Measurements from ENCODE around the gene STXBP6. TPM values are rescaled to one million over a fixed set of nuclear protein-coding genes. Genes with fewer than 3 reads are reported as not detected.

The STXBP6 gene
- polyA plus RNA-seq, 1 donor (not counting 4 experiments of a cell fraction or from before 2014, with no cell fraction given), result 1.4 TPM

GRCh38 chr14:24801024-24801423, 248.9 kb downstream of the STXBP6 start:
- no peaks in the 10 kb centered on the region for H3K27me3 ChIP-seq (ENCODE audit: control insufficient read depth, extremely low read depth, insufficient read depth, low read length)
- TF ChIP-seq CTCF (optimal IDR thresholded peaks at IDR 0.05 in 1 of 3, IDR thresholded peaks at IDR 0.05 in 1 of 3, conservative IDR thresholded peaks at IDR 0.05 in 1 of 3; ENCODE audit: extremely low read depth in 1 of 3, insufficient read depth in 2 of 3, low read length in 3 of 3), result no peak
- TF ChIP-seq EZH2 (IDR thresholded peaks at IDR 0.05; ENCODE audit: low read length), result no peak
- dilution Hi-C loops (cut with MboI; ENCODE audit: extremely low pct_ligation_motif_present, low sequenced_read_pairs), result no loop called here
- H4K20me1 ChIP-seq (ENCODE audit: control insufficient read depth, extremely low read depth, insufficient read depth, low read length), result no peaks in the 10 kb centered on the region
- H3K36me3 ChIP-seq (ENCODE audit: control insufficient read depth in 2 of 2, extremely low read depth in 1 of 2, insufficient read depth in 2 of 2, low read length in 2 of 2), result no peaks in the 10 kb centered on the region
- H3K27ac ChIP-seq (ENCODE audit: control insufficient read depth, insufficient read depth, low read length), result no peak overlapping the region
- no peak overlapping the region for H3K4me2 ChIP-seq (ENCODE audit: control insufficient read depth, extremely low read depth, insufficient read depth, low read depth, low read length)
- no peak overlapping the region for H3K9ac ChIP-seq (ENCODE audit: control insufficient read depth, extremely low read depth, insufficient read depth, low read length)
- H3K9me1 ChIP-seq (ENCODE audit: control insufficient read depth, extremely low read depth, insufficient read depth, low read length), result no peaks in the 10 kb centered on the region
- H3K4me3 ChIP-seq (ENCODE audit: control insufficient read depth in 2 of 3, extremely low read depth in 1 of 3, insufficient read depth in 2 of 3, low read depth in 1 of 3, low read length in 3 of 3), result no peak overlapping the region
- H2AFZ ChIP-seq (ENCODE audit: control insufficient read depth, low read length), result no peak overlapping the region
- no peaks in the 10 kb centered on the region for H3K4me1 ChIP-seq (ENCODE audit: control insufficient read depth, extremely low read depth, insufficient read depth, low read length)
- no peaks in the 10 kb centered on the region for H3K79me2 ChIP-seq (ENCODE audit: control insufficient read depth, insufficient read depth, low read length)
- no peaks in the 10 kb centered on the region for H3K9me3 ChIP-seq (ENCODE audit: control insufficient read depth, low read depth, low read length)
- FAIRE-seq, result no peak
- no peak for DNase-seq (ENCODE audit: low read depth, low spot score)

GRCh38 chr14:24798911-24799462, 251.0 kb downstream of the STXBP6 start:
- no peaks in the 10 kb centered on the region for H3K36me3 ChIP-seq (ENCODE audit: control insufficient read depth in 2 of 2, extremely low read depth in 1 of 2, insufficient read depth in 2 of 2, low read length in 2 of 2)
- no peaks in the 10 kb centered on the region for H3K4me1 ChIP-seq (ENCODE audit: control insufficient read depth, extremely low read depth, insufficient read depth, low read length)
- no peak for FAIRE-seq
- H3K9ac ChIP-seq (ENCODE audit: control insufficient read depth, extremely low read depth, insufficient read depth, low read length), result no peak overlapping the region
- dilution Hi-C loops (cut with MboI; ENCODE audit: extremely low pct_ligation_motif_present, low sequenced_read_pairs), result no loop called here
- H4K20me1 ChIP-seq (ENCODE audit: control insufficient read depth, extremely low read depth, insufficient read depth, low read length), result no peaks in the 10 kb centered on the region
- H3K27ac ChIP-seq (ENCODE audit: control insufficient read depth, insufficient read depth, low read length), result no peak overlapping the region
- H3K9me3 ChIP-seq (ENCODE audit: control insufficient read depth, low read depth, low read length), result no peaks in the 10 kb centered on the region
- no peak overlapping the region for H3K4me2 ChIP-seq (ENCODE audit: control insufficient read depth, extremely low read depth, insufficient read depth, low read depth, low read length)
- H3K27me3 ChIP-seq (ENCODE audit: control insufficient read depth, extremely low read depth, insufficient read depth, low read length), result no peaks in the 10 kb centered on the region
- no peaks in the 10 kb centered on the region for H3K79me2 ChIP-seq (ENCODE audit: control insufficient read depth, insufficient read depth, low read length)
- H3K4me3 ChIP-seq (ENCODE audit: control insufficient read depth in 2 of 3, extremely low read depth in 1 of 3, insufficient read depth in 2 of 3, low read depth in 1 of 3, low read length in 3 of 3), result no peak overlapping the region
- TF ChIP-seq EZH2 (IDR thresholded peaks at IDR 0.05; ENCODE audit: low read length) (no peak), CTCF (optimal IDR thresholded peaks at IDR 0.05 in 1 of 3, IDR thresholded peaks at IDR 0.05 in 1 of 3, conservative IDR thresholded peaks at IDR 0.05 in 1 of 3; ENCODE audit: extremely low read depth in 1 of 3, insufficient read depth in 2 of 3, low read length in 3 of 3) (no peak)
- no peak for DNase-seq (ENCODE audit: low read depth, low spot score)
- H3K9me1 ChIP-seq (ENCODE audit: control insufficient read depth, extremely low read depth, insufficient read depth, low read length), result no peaks in the 10 kb centered on the region
- no peak overlapping the region for H2AFZ ChIP-seq (ENCODE audit: control insufficient read depth, low read length)
